HCT116 (cell line): Measurements from ENCODE around the gene RANBP17. TPM values are rescaled to one million over a fixed set of nuclear protein-coding genes. Genes with fewer than 3 reads are reported as not detected.

ENCODE experiments used
- ATAC-seq: fragments of 200-7000 bp; cut with Tn5 transposase; 2 replicates; pipeline ENCODE4 v1.9.1; 2020; ENCODE audit warnings: mild to moderate bottlenecking, moderate library complexity
- BruUV-seq: library from RNA; stranded (reverse); fragments of 400-500 nt; replicated peaks from 2 replicates; lab custom pipeline; 2021; lab: Mats Ljungman, UMichigan
- CTCF ChIA-PET: fragments of 300-600 bp; sonication (Branson Sonifier 250); formaldehyde crosslinking; loops from one replicate; lab custom pipeline; 2021; ENCODE audit warnings: antibody characterized with exemption; lab: Charles Lee
- POLR2A ChIA-PET: fragments of 300-600, 350-600 bp; sonication (Branson Sonifier 250); formaldehyde crosslinking; loops from one replicate; lab custom pipeline; 2021; ENCODE audit warnings: antibody characterized with exemption; lab: Charles Lee
- RAD21 ChIA-PET, 2 experiments: fragments of 300-600 bp; sonication (Branson Sonifier 250); formaldehyde crosslinking; loops; one replicate each; lab custom pipeline; 2023; ENCODE audit warnings: low total read pairs in 2 of 2; ENCODE audit not compliant: uncharacterized antibody in 2 of 2, unreplicated experiment in 2 of 2, low non-redundant PET in 1 of 2; lab: Charles Lee
- DNase-seq: peaks from one replicate; pipeline ENCODE4 v3.0.0-alpha.2; 2010; ENCODE audit warnings: low read depth, low spot score
- H2AFZ ChIP-seq: fragments of 200-600 bp; shearing (Covaris generic), sonication (generic); 2 replicates; pipeline ENCODE4 v1.6.1; 2017; ENCODE audit warnings: low read depth, mixed run types, mixed read lengths, antibody characterized with exemption, low read length; ENCODE audit not compliant: poor library complexity, severe bottlenecking
- H3K27ac ChIP-seq: 2 replicates; pipeline ENCODE4 v1.5.1; 2012; ENCODE audit warnings: low read depth, low read length
- H3K27me3 ChIP-seq: fragments of 200-600 bp; sonication (generic); 2 replicates; pipeline ENCODE4 v1.6.1; 2016; ENCODE audit warnings: mixed run types, low read length, mixed read lengths; ENCODE audit not compliant: insufficient read depth
- H3K36me3 ChIP-seq, 2 experiments: fragments of 200-500 bp in 1 of 2; fragments of 200-600 bp in 1 of 2; sonication (Bioruptor generic) in 1 of 2; sonication (generic) in 1 of 2; 2 replicates each; pipeline versions ENCODE4 v1.5.1 to v1.6.1; 2014 to 2016; ENCODE audit warnings: low read length in 2 of 2, inconsistent platforms in 1 of 2, mixed read lengths in 1 of 2, mixed run types in 1 of 2; ENCODE audit not compliant: insufficient read depth in 2 of 2, control insufficient read depth in 1 of 2
- H3K4me1 ChIP-seq, 2 experiments: fragments of 200-600 bp in 1 of 2; sonication (generic) in 1 of 2; 2 replicates each; pipeline versions ENCODE4 v1.5.1 to v1.6.1; 2012 to 2017; ENCODE audit warnings: low read length in 2 of 2, inconsistent platforms in 1 of 2, mild to moderate bottlenecking in 1 of 2, mixed read lengths in 1 of 2, mixed run types in 1 of 2, moderate library complexity in 1 of 2; ENCODE audit not compliant: insufficient read depth in 2 of 2, control insufficient read depth in 1 of 2
- H3K4me2 ChIP-seq: fragments of 200-600 bp; sonication (generic); 2 replicates; pipeline ENCODE4 v1.6.1; 2017; ENCODE audit warnings: mixed run types, low read length, mixed read lengths
- H3K4me3 ChIP-seq, 2 experiments: fragments of 200-600 bp in 1 of 2; sonication (generic) in 1 of 2; replicated peaks in 1 of 2; 2 replicates each; pipeline ENCODE4 v1.5.1; 2011 to 2016; ENCODE audit warnings: low read length in 2 of 2, control low read depth in 1 of 2, low read depth in 1 of 2, mild to moderate bottlenecking in 1 of 2, mixed read lengths in 1 of 2, mixed run types in 1 of 2
- H3K79me2 ChIP-seq: fragments of 200-600 bp; sonication (generic); 2 replicates; pipeline ENCODE4 v1.6.1; 2017; ENCODE audit warnings: mild to moderate bottlenecking, mixed run types, low read length, moderate library complexity, mixed read lengths; ENCODE audit not compliant: insufficient read depth
- H3K9ac ChIP-seq: fragments of 200-600 bp; sonication (generic); 2 replicates; pipeline ENCODE4 v1.6.1; 2016; ENCODE audit warnings: low read length, mixed read lengths
- H3K9me2 ChIP-seq: fragments of 200-600 bp; sonication (generic), shearing (Covaris generic); 2 replicates; pipeline ENCODE4 v1.6.1; 2017; ENCODE audit warnings: mixed run types, mild to moderate bottlenecking, moderate library complexity; ENCODE audit not compliant: insufficient read depth
- H3K9me3 ChIP-seq, 2 experiments: fragments of 200-500 bp in 1 of 2; fragments of 200-600 bp in 1 of 2; sonication (Bioruptor generic) in 1 of 2; sonication (generic) in 1 of 2; 2 replicates each; pipeline ENCODE4 v1.6.1; 2014 to 2017; ENCODE audit warnings: low read length in 2 of 2, mixed read lengths in 2 of 2, inconsistent platforms in 1 of 2, low read depth in 1 of 2, mild to moderate bottlenecking in 1 of 2, mixed run types in 1 of 2, moderate library complexity in 1 of 2; ENCODE audit not compliant: control insufficient read depth in 1 of 2, insufficient read depth in 1 of 2
- H4K20me1 ChIP-seq: fragments of 200-600 bp; sonication (generic), shearing (Covaris generic); 2 replicates; pipeline ENCODE4 v1.6.1; 2017; ENCODE audit warnings: mixed run types, mild to moderate bottlenecking, moderate library complexity; ENCODE audit not compliant: insufficient read depth
- EGR1 ChIP-seq: IDR thresholded peaks from 2 replicates; pipeline ENCODE4 v1.6.1; 2012; ENCODE audit warnings: low read depth
- ELF1 ChIP-seq: IDR thresholded peaks from 2 replicates; pipeline ENCODE4 v1.6.1; 2012; ENCODE audit warnings: low read depth, borderline replicate concordance
- EZH2 ChIP-seq: fragments of 200-600 bp; sonication (generic); IDR thresholded peaks from 2 replicates; pipeline ENCODE4 v1.6.1; 2017; ENCODE audit warnings: antibody characterized with exemption, mixed run types
- EZH2phosphoT487 ChIP-seq: fragments of 200-600 bp; IDR thresholded peaks from 2 replicates; pipeline ENCODE4 v1.6.1; 2018; ENCODE audit warnings: antibody characterized with exemption, borderline replicate concordance
- FOSL1 ChIP-seq: IDR thresholded peaks from 2 replicates; pipeline ENCODE4 v1.6.1; 2012; ENCODE audit warnings: low read depth
- MAX ChIP-seq: IDR thresholded peaks from 2 replicates; pipeline ENCODE4 v1.6.1; 2012
- SP1 ChIP-seq: IDR thresholded peaks from 2 replicates; pipeline ENCODE4 v1.6.1; 2012; ENCODE audit warnings: low read depth
- SRF ChIP-seq: IDR thresholded peaks from 2 replicates; pipeline ENCODE4 v1.6.1; 2012; ENCODE audit warnings: low read depth
- TCF7L2 ChIP-seq: IDR thresholded peaks from 2 replicates; pipeline ENCODE4 v1.7.0; 2011; ENCODE audit warnings: borderline replicate concordance, inconsistent platforms; ENCODE audit not compliant: insufficient read depth, insufficient read length; ENCODE audit errors: extremely low read depth
- ZBTB33 ChIP-seq: IDR thresholded peaks from 2 replicates; pipeline ENCODE4 v1.6.1; 2011; ENCODE audit warnings: mild to moderate bottlenecking, low read length, moderate library complexity; ENCODE audit not compliant: insufficient replicate concordance; ENCODE audit errors: extremely low read depth
- ZFX ChIP-seq: fragments of 450-650 bp; IDR thresholded peaks from 2 replicates; pipeline ENCODE4 v1.6.1; 2017
- intact Hi-C: fragments of 100-400 bp; cut with micrococcal nuclease; formaldehyde crosslinking; loops from 2 replicates; pipeline ENCODE4 v1.10.0; 2022
- total RNA-seq: library from RNA; stranded (reverse); gene quantifications from one replicate; pipeline ENCODE4 v1.2.1, GENCODE V29; 2021; ENCODE audit not compliant: unreplicated experiment

Gene RANBP17
- total RNA-seq, 1 experiment from 2014 or later, result 18.2 TPM

GRCh38 chr5:170865622-170866021 is 3.8 kb downstream of the RANBP17 start:
- H2AFZ ChIP-seq, result no peak overlapping the region
- H3K4me2 ChIP-seq, result no peak overlapping the region
- RAD21 ChIA-PET, result no interaction called here
- DNase-seq (no peak), ATAC-seq (no peak)
- peaks cover 2 to 6% of the 10 kb centered on the region in 2 experiments; a peak in 2 of 4 replicates for H3K9me3 ChIP-seq
- TF ChIP-seq EZH2phosphoT487 (no peak), ZFX (no peak), TCF7L2 (no peak), SP1 (no peak), FOSL1 (no peak), ELF1 (no peak), ZBTB33 (no peak), EZH2 (no peak), EGR1 (no peak), SRF (no peak), MAX (no peak)
- no peak overlapping the region for H3K27ac ChIP-seq
- H3K9ac ChIP-seq, result no peak overlapping the region
- intact Hi-C loops, result no loop called here
- peaks cover 72% of the 10 kb centered on the region for H3K79me2 ChIP-seq
- POLR2A ChIA-PET, result no interaction called here
- H3K27me3 ChIP-seq, result no peaks in the 10 kb centered on the region
- no peak overlapping the region for H3K4me3 ChIP-seq
- peaks cover 3 to 14% of the 10 kb centered on the region in 2 experiments; a peak in 2 of 4 replicates for H3K4me1 ChIP-seq
- no TSS peak for BruUV-seq
- H3K36me3 ChIP-seq, result no peaks in the 10 kb centered on the region
- H4K20me1 ChIP-seq, result no peaks in the 10 kb centered on the region
- CTCF ChIA-PET, result no interaction called here
- H3K9me2 ChIP-seq, result no peaks in the 10 kb centered on the region
